GM12878 (cell line): Measurements from ENCODE around the gene CCR1. TPM values are rescaled to one million over a fixed set of nuclear protein-coding genes. Genes with fewer than 3 reads are reported as not detected.

Experiments
- ATAC-seq: fragments of 200-7000 bp; cut with Tn5 transposase; 3 replicates; pipeline ENCODE4 v1.9.1; 2020; ENCODE audit warnings: mild to moderate bottlenecking, moderate library complexity
- BruUV-seq: library from RNA; stranded (reverse); fragments of 400-500 nt; replicated peaks from 2 replicates; lab custom pipeline; 2021; lab: Mats Ljungman, UMichigan
- CTCF ChIA-PET: fragments of 300-600 bp; sonication (Branson Sonifier 250); formaldehyde crosslinking; extraction: SDS; loops from one replicate; lab custom pipeline; 2021; ENCODE audit warnings: inconsistent platforms; lab: Yijun Ruan, JAX
- POLR2A ChIA-PET: fragments of 350-600 bp; formaldehyde crosslinking; extraction: SDS; loops from one replicate; lab custom pipeline; 2021; ENCODE audit warnings: inconsistent platforms; lab: Charles Lee
- RAD21 ChIA-PET: fragments of 300-600 bp; sonication (Branson Sonifier 250); formaldehyde crosslinking; loops from one replicate; lab custom pipeline; 2023; ENCODE audit warnings: antibody characterized with exemption; ENCODE audit not compliant: unreplicated experiment; lab: Charles Lee
- SMC1A ChIA-PET: fragments of 300-600 bp; sonication (Branson Sonifier 250); formaldehyde crosslinking; loops from one replicate; lab custom pipeline; 2023; ENCODE audit not compliant: unreplicated experiment, uncharacterized antibody; lab: Charles Lee
- DNase-seq: peaks from one replicate; pipeline ENCODE4 v3.0.0-alpha.2; 2011; ENCODE audit warnings: low read depth, low spot score
- FAIRE-seq: peaks from 3 replicates; lab custom pipeline; 2011; peaks lifted over from hg19 to GRCh38; lab: Jason Lieb, UNC
- H2AFZ ChIP-seq: 2 replicates; pipeline ENCODE4 v1.6.0; 2011; ENCODE audit warnings: low read depth, low read length, control low read depth; ENCODE audit not compliant: control insufficient read depth
- H3K27ac ChIP-seq: 2 replicates; pipeline ENCODE4 v1.5.1; 2011; ENCODE audit warnings: control low read depth; ENCODE audit not compliant: control insufficient read depth, insufficient read depth
- H3K27me3 ChIP-seq, 2 experiments: replicated peaks in 1 of 2; 2 replicates each; pipeline versions ENCODE4 v1.6.0 to v1.6.1; 2011; ENCODE audit warnings: low read length in 1 of 2; ENCODE audit not compliant: control insufficient read depth in 2 of 2, insufficient read depth in 2 of 2
- H3K36me3 ChIP-seq, 2 experiments: 2 replicates each; pipeline ENCODE4 v1.5.1; 2011; ENCODE audit warnings: low read length in 1 of 2; ENCODE audit not compliant: control insufficient read depth in 2 of 2, insufficient read depth in 2 of 2
- H3K4me1 ChIP-seq: 2 replicates; pipeline ENCODE4 v1.6.1; 2011; ENCODE audit warnings: mild to moderate bottlenecking, low read length, moderate library complexity, mixed read lengths; ENCODE audit not compliant: control insufficient read depth, insufficient read depth
- H3K4me2 ChIP-seq: 2 replicates; pipeline ENCODE4 v1.6.0; 2011; ENCODE audit warnings: control low read depth; ENCODE audit not compliant: control insufficient read depth, insufficient read depth
- H3K4me3 ChIP-seq: fragments of 200-600 bp; sonication (generic); 2 replicates; pipeline ENCODE4 v1.5.1; 2016
- H3K79me2 ChIP-seq: 2 replicates; pipeline ENCODE4 v1.6.0; 2011; ENCODE audit warnings: low read length; ENCODE audit not compliant: control insufficient read depth, insufficient read depth
- H3K9ac ChIP-seq: 2 replicates; pipeline ENCODE4 v1.8.0; 2011; ENCODE audit warnings: low read length, control low read depth, mixed read lengths; ENCODE audit not compliant: control insufficient read depth, insufficient read depth
- H3K9me3 ChIP-seq: replicated peaks from 3 replicates; pipeline ENCODE4 v1.5.1; 2011; ENCODE audit warnings: mild to moderate bottlenecking, low read length; ENCODE audit not compliant: control insufficient read depth, insufficient read depth
- H4K20me1 ChIP-seq: 2 replicates; pipeline ENCODE4 v1.6.0; 2011; ENCODE audit not compliant: control insufficient read depth, insufficient read depth
- CHD4 ChIP-seq: fragments of 200-600 bp; sonication (generic); IDR thresholded peaks from 2 replicates; pipeline ENCODE4 v1.6.1; 2016; ENCODE audit warnings: mild to moderate bottlenecking
- ETV6 ChIP-seq, 2 experiments: fragments of 450-650 bp in 1 of 2; IDR thresholded peaks in 1 of 2; conservative IDR thresholded peaks in 1 of 2; 2 replicates each; pipeline ENCODE4 v1.6.1; 2014; ENCODE audit warnings: antibody characterized with exemption in 1 of 2, borderline replicate concordance in 1 of 2, low read depth in 1 of 2, mild to moderate bottlenecking in 1 of 2, moderate library complexity in 1 of 2
- FOS ChIP-seq: IDR thresholded peaks from 3 replicates; pipeline ENCODE4 v1.6.1; 2011; ENCODE audit warnings: borderline replicate concordance; ENCODE audit not compliant: insufficient read length; ENCODE audit errors: extremely low read depth
- HDGF ChIP-seq: fragments of 450-650 bp; IDR thresholded peaks from 2 replicates; pipeline ENCODE4 v1.6.1; 2016; ENCODE audit warnings: antibody characterized with exemption
- IRF4 ChIP-seq: IDR thresholded peaks from 2 replicates; pipeline ENCODE4 v1.6.1; 2011; ENCODE audit warnings: low read depth, low read length
- MAX ChIP-seq: IDR thresholded peaks from 2 replicates; pipeline ENCODE4 v1.6.1; 2012; ENCODE audit warnings: low read depth, low read length, improper control_type of control experiment
- NBN ChIP-seq: fragments of 450-650 bp; IDR thresholded peaks from 2 replicates; pipeline ENCODE4 v1.6.1; 2016
- PAX8 ChIP-seq: fragments of 450-650 bp; IDR thresholded peaks from 2 replicates; pipeline ENCODE4 v1.6.1; 2017; ENCODE audit warnings: mild to moderate bottlenecking, moderate library complexity
- RUNX3 ChIP-seq: IDR thresholded peaks from 2 replicates; pipeline ENCODE4 v1.6.1; 2012; ENCODE audit warnings: low read length, inconsistent platforms
- STAT3 ChIP-seq: IDR thresholded peaks from 2 replicates; pipeline ENCODE4 v1.6.1; 2011; ENCODE audit warnings: low read depth, low read length, improper control_type of control experiment
- SUPT20H ChIP-seq: IDR thresholded peaks from 2 replicates; pipeline ENCODE4 v1.6.1; 2011; ENCODE audit warnings: low read depth, mild to moderate bottlenecking, low read length, moderate library complexity, borderline replicate concordance; ENCODE audit not compliant: control insufficient read depth
- TCF12 ChIP-seq: IDR thresholded peaks from 2 replicates; pipeline ENCODE4 v1.6.1; 2011; ENCODE audit warnings: low read depth, mild to moderate bottlenecking, low read length
- WGBS: methylation state at CpG from one replicate; pipeline ENCODE4 v1.1.6; 2016; ENCODE audit warnings: low lambda C conversion rate; ENCODE audit not compliant: insufficient replicate concordance, insufficient coverage; ENCODE audit errors: missing lambda C conversion rate; 5-methylcytosine and 5-hydroxymethylcytosine counted together
- in situ Hi-C: fragments of 300-500 bp; cut with MboI; formaldehyde crosslinking; loops from 9 replicates; pipeline ENCODE4 v1.14.3; 2018; ENCODE audit warnings: mixed read lengths
- intact Hi-C: fragments of 100-400 bp; cut with micrococcal nuclease; formaldehyde crosslinking; loops from one replicate; pipeline ENCODE4 v1.14.2; 2022; ENCODE audit not compliant: unreplicated experiment
- polyA plus RNA-seq, 11 experiments: library from polyadenylated mRNA; depleted of rRNA in 4 of 11; unstranded in 6 of 11; stranded (reverse) in 5 of 11; fragments of >200 nt; fragmentation: Nextera tagmentation in 4 of 11; fragmentation: Illumina TruSeq in 1 of 11; extraction: Ambion mirVana in 4 of 11; extraction: Trizol in 1 of 11; gene quantifications; 1 replicate in 1 of 11; 2 replicates in 10 of 11; pipeline versions ENCODE4 v1.2.1 to v1.2.3, GENCODE V29; 2011 to 2016; ENCODE audit warnings: inconsistent platforms in 2 of 11, missing spikeins in 2 of 11, low read depth in 1 of 11
- total RNA-seq, 4 experiments: library from RNA; depleted of rRNA in 3 of 4; stranded (reverse); fragments of >200 nt in 3 of 4; fragmentation: Illumina TruSeq in 1 of 4; extraction: Trizol in 1 of 4; gene quantifications; 2 replicates each; pipeline versions ENCODE4 v1.2.1 to v1.2.3, GENCODE V29; 2013 to 2021
- TF ChIP-seq, protein P1 (sequence below): IDR thresholded peaks from 2 replicates; pipeline ENCODE4 v1.6.1; 2012; ENCODE audit warnings: low read depth, low read length, improper control_type of control experiment
- TF ChIP-seq, protein P2 (sequence below): fragments of 450-650 bp; formaldehyde crosslinking; IDR thresholded peaks from 2 replicates; pipeline ENCODE4 v1.4.0; 2020; ENCODE audit warnings: mild to moderate bottlenecking, moderate library complexity

Gene CCR1
- total and polyA plus RNA-seq, 10 of the 15 experiments (the other 5 are each of a cell fraction or from before 2014, with no cell fraction given): 2.3 to 11.0 (median 7.8) TPM

DNA sequence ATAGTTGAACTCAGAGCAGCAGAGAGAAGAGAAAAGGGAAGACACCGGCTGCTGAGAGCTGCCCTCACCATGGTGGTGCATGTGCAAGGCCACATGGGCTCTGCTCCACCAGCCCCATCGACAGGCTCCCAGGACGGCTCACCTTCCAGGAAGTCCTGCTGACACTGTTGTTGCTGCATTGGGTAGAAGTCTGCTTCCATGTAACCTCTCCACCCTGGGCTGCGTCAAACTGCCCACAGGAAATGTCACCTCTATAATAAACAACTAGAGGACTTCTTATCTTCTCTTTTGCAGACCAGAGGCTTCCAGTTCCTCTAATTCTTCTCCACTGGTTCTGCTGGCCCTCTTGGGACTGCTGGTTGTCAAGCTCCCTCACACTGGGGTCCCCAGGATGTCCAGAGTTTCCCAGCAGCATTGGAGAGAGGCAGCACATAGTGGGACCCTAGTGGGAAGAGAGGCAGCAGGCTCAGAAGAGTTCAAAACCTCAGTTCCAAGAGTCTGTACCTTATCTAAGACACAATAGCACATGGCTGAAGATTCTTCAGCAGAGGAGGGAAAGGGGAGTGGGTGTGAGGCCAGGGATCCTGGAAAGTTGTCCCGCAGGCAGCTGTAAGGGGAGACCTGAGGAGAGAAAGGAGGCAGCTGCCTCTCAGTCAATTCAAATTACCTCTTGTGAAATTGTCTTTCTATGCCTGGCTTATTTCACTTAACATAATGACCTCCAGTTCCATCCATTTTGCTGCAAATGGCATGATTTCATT lies 28.4 kb upstream of the CCR1 start (continued):
- TF ChIP-seq, protein P1, sequence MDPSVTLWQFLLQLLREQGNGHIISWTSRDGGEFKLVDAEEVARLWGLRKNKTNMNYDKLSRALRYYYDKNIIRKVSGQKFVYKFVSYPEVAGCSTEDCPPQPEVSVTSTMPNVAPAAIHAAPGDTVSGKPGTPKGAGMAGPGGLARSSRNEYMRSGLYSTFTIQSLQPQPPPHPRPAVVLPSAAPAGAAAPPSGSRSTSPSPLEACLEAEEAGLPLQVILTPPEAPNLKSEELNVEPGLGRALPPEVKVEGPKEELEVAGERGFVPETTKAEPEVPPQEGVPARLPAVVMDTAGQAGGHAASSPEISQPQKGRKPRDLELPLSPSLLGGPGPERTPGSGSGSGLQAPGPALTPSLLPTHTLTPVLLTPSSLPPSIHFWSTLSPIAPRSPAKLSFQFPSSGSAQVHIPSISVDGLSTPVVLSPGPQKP: no peak
- no peak for TF ChIP-seq RUNX3
- no peak for TF ChIP-seq ETV6 (conservative IDR thresholded peaks at IDR 0.05 in 1 of 2, IDR thresholded peaks at IDR 0.05 in 1 of 2; ENCODE audit: borderline replicate concordance in 1 of 2, low read depth in 1 of 2)
- TF ChIP-seq, protein P2, sequence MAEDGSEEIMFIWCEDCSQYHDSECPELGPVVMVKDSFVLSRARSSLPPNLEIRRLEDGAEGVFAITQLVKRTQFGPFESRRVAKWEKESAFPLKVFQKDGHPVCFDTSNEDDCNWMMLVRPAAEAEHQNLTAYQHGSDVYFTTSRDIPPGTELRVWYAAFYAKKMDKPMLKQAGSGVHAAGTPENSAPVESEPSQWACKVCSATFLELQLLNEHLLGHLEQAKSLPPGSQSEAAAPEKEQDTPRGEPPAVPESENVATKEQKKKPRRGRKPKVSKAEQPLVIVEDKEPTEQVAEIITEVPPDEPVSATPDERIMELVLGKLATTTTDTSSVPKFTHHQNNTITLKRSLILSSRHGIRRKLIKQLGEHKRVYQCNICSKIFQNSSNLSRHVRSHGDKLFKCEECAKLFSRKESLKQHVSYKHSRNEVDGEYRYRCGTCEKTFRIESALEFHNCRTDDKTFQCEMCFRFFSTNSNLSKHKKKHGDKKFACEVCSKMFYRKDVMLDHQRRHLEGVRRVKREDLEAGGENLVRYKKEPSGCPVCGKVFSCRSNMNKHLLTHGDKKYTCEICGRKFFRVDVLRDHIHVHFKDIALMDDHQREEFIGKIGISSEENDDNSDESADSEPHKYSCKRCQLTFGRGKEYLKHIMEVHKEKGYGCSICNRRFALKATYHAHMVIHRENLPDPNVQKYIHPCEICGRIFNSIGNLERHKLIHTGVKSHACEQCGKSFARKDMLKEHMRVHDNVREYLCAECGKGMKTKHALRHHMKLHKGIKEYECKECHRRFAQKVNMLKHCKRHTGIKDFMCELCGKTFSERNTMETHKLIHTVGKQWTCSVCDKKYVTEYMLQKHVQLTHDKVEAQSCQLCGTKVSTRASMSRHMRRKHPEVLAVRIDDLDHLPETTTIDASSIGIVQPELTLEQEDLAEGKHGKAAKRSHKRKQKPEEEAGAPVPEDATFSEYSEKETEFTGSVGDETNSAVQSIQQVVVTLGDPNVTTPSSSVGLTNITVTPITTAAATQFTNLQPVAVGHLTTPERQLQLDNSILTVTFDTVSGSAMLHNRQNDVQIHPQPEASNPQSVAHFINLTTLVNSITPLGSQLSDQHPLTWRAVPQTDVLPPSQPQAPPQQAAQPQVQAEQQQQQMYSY: no peak
- TF ChIP-seq, all 136 proteins: peak for 3

DNA sequence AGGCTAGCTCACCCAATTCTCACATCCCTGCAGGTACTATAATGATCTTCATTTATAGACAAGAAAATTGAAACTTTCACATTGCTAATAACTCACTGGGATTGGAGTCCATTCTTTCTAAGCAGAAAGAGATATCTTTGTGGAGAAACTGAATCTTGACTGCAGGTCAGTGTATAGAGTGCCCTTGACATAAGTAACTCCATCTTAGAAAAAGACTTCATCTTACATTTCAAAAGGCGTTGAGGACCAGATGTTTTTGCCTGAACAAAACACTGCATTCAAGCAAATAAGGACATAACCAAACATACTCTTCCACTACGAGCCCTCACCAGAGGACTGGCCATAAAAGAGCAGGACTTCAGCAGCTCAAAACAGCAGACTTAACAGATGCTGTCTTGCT lies 27.3 kb upstream of the CCR1 start:
- H3K4me2 ChIP-seq: no peak overlapping the region
- intact Hi-C loops (no loop called here), in situ Hi-C loops (no loop called here)
- SMC1A ChIA-PET: interaction anchor here (0.9 to 1.7 kb wide), 4 partner anchors 9 to 133 kb away, joined by 3 to 4 read pairs (median 3); no protein-coding TSS in a partner anchor
- no peaks in the 10 kb centered on the region; the same call in 1 of the 2 replicates for H3K4me1 ChIP-seq
- WGBS: 6% methylated on average over 2 of the region's 2 CpGs
- H3K9ac ChIP-seq: no peak overlapping the region
- H3K79me2 ChIP-seq: no peaks in the 10 kb centered on the region
- no peaks in the 10 kb centered on the region for H3K36me3 ChIP-seq
- no peak for DNase-seq
- no peak overlapping the region for H3K4me3 ChIP-seq
- FAIRE-seq: no peak
- H4K20me1 ChIP-seq: no peaks in the 10 kb centered on the region; the same call in 1 of the 2 replicates
- H3K9me3 ChIP-seq: no peaks in the 10 kb centered on the region
- H2AFZ ChIP-seq: no peak overlapping the region
- POLR2A ChIA-PET: no interaction called here
- RAD21 ChIA-PET: interaction anchor here (1.6 kb wide), 1 partner anchor 135 kb away, joined by 3 read pairs; the partner anchor contains the start of gene CCR5
- peaks cover 0 to 5% of the 10 kb centered on the region in 2 experiments; a peak in 3 of 4 replicates for H3K27me3 ChIP-seq
- BruUV-seq: no TSS peak
- H3K27ac ChIP-seq: no peak overlapping the region
- CTCF ChIA-PET: interaction anchor here (0.9 to 1.7 kb wide), 6 partner anchors 8 to 134 kb away, joined by 3 to 9 read pairs (median 4); partner anchors contain the start of gene CCR3
- ATAC-seq: no peak
- TF ChIP-seq NBN: no peak
- TF ChIP-seq IRF4: no peak
- no peak for TF ChIP-seq HDGF
- no peak for TF ChIP-seq TCF12
- no peak for TF ChIP-seq PAX8
- no peak for TF ChIP-seq MAX
- no peak for TF ChIP-seq FOS
- no peak for TF ChIP-seq STAT3
- no peak for TF ChIP-seq CHD4
- TF ChIP-seq SUPT20H: no peak
